H9 (cell line): ENCODE results near the gene BTN3A1. TPM values are rescaled to one million over a fixed set of nuclear protein-coding genes. Genes with fewer than 3 reads are reported as not detected.

ENCODE experiments used
- DNase-seq: peaks from one replicate; pipeline ENCODE4 v3.0.0-alpha.2; 2017
- H2AFZ ChIP-seq: one replicate; pipeline ENCODE4 v1.6.1; 2013; ENCODE audit warnings: mild to moderate bottlenecking, low read length, control low read depth, moderate library complexity
- H2AK5ac ChIP-seq: 2 replicates; pipeline ENCODE4 v1.6.1; 2013; ENCODE audit warnings: low read length, control low read depth, mixed read lengths; ENCODE audit not compliant: insufficient read length
- H2BK120ac ChIP-seq: one replicate; pipeline ENCODE4 v1.6.1; 2013; ENCODE audit warnings: low read depth, mild to moderate bottlenecking, low read length, control low read depth, inconsistent platforms; ENCODE audit not compliant: poor library complexity, severe bottlenecking
- H2BK12ac ChIP-seq: 2 replicates; pipeline ENCODE4 v1.6.1; 2013; ENCODE audit warnings: low read length, control low read depth, mixed read lengths, low read depth; ENCODE audit not compliant: insufficient read length
- H2BK15ac ChIP-seq: 2 replicates; pipeline ENCODE4 v1.6.1; 2013; ENCODE audit warnings: low read depth, low read length, control low read depth
- H2BK20ac ChIP-seq: one replicate; pipeline ENCODE4 v1.6.1; 2013; ENCODE audit warnings: low read depth, mild to moderate bottlenecking, low read length, control low read depth, inconsistent platforms; ENCODE audit not compliant: poor library complexity, severe bottlenecking
- H2BK5ac ChIP-seq: 2 replicates; pipeline ENCODE4 v1.6.1; 2013; ENCODE audit warnings: low read length, control low read depth, mixed read lengths; ENCODE audit not compliant: insufficient read length
- H3K14ac ChIP-seq: 2 replicates; pipeline ENCODE4 v1.6.1; 2013; ENCODE audit warnings: low read length, control low read depth; ENCODE audit not compliant: insufficient read depth
- H3K18ac ChIP-seq: 2 replicates; pipeline ENCODE4 v1.6.1; 2013; ENCODE audit warnings: low read depth, mild to moderate bottlenecking, mixed read lengths, low read length, control low read depth; ENCODE audit not compliant: insufficient read length
- H3K23ac ChIP-seq: 2 replicates; pipeline ENCODE4 v1.6.1; 2013; ENCODE audit warnings: low read length, control low read depth, mixed read lengths, low read depth; ENCODE audit not compliant: insufficient read length
- H3K23me2 ChIP-seq: 2 replicates; pipeline ENCODE4 v1.6.1; 2013; ENCODE audit warnings: low read depth, mild to moderate bottlenecking, mixed read lengths, low read length, control low read depth; ENCODE audit not compliant: insufficient read length, poor library complexity, severe bottlenecking
- H3K27ac ChIP-seq: 2 replicates; pipeline ENCODE4 v1.5.1; 2013; ENCODE audit warnings: low read length, control low read depth, mixed read lengths, low read depth; ENCODE audit not compliant: insufficient read length
- H3K27me3 ChIP-seq: 2 replicates; pipeline ENCODE4 v1.6.1; 2013; ENCODE audit warnings: low read length, control low read depth, inconsistent platforms; ENCODE audit not compliant: insufficient read depth
- H3K4ac ChIP-seq: 2 replicates; pipeline ENCODE4 v1.6.1; 2013; ENCODE audit warnings: low read depth, mild to moderate bottlenecking, control low read depth, inconsistent platforms, low read length, moderate library complexity
- H3K4me1 ChIP-seq: 2 replicates; pipeline ENCODE4 v1.6.1; 2013; ENCODE audit warnings: low read length, control low read depth, inconsistent platforms; ENCODE audit not compliant: insufficient read depth
- H3K4me2 ChIP-seq: 2 replicates; pipeline ENCODE4 v1.6.1; 2013; ENCODE audit warnings: low read length, control low read depth, mixed read lengths; ENCODE audit not compliant: insufficient read length, insufficient read depth
- H3K56ac ChIP-seq: 2 replicates; pipeline ENCODE4 v1.6.1; 2013; ENCODE audit warnings: low read depth, mild to moderate bottlenecking, mixed read lengths, low read length, control low read depth; ENCODE audit not compliant: insufficient read length
- H3K79me1 ChIP-seq: 2 replicates; pipeline ENCODE4 v1.6.1; 2013; ENCODE audit warnings: low read depth, mild to moderate bottlenecking, moderate library complexity, low read length, control low read depth, inconsistent platforms; ENCODE audit not compliant: insufficient read depth, poor library complexity, severe bottlenecking
- H3K79me2 ChIP-seq: 2 replicates; pipeline ENCODE4 v1.6.1; 2013; ENCODE audit warnings: low read length, control low read depth, inconsistent platforms; ENCODE audit not compliant: insufficient read depth
- H3K9ac ChIP-seq: 2 replicates; pipeline ENCODE4 v1.6.1; 2013; ENCODE audit warnings: low read length, control low read depth, mixed read lengths; ENCODE audit not compliant: insufficient read length; ENCODE audit errors: extremely low read depth
- H3K9me3 ChIP-seq: one replicate; pipeline ENCODE4 v1.6.1; 2013; ENCODE audit warnings: low read depth, low read length, inconsistent platforms; ENCODE audit not compliant: control insufficient read depth
- H3T11ph ChIP-seq: one replicate; pipeline ENCODE4 v1.6.1; 2013; ENCODE audit warnings: mild to moderate bottlenecking, low read length, control low read depth, inconsistent platforms
- H4K20me1 ChIP-seq: one replicate; pipeline ENCODE4 v1.6.1; 2013; ENCODE audit not compliant: control insufficient read depth, insufficient read length, insufficient read depth
- H4K5ac ChIP-seq: 2 replicates; pipeline ENCODE4 v1.6.1; 2013; ENCODE audit warnings: low read depth, mild to moderate bottlenecking, mixed read lengths, low read length, control low read depth; ENCODE audit not compliant: insufficient read length
- H4K8ac ChIP-seq: replicated peaks from 2 replicates; pipeline ENCODE4 v1.6.1; 2013; ENCODE audit warnings: low read length, control low read depth, mixed read lengths, low read depth; ENCODE audit not compliant: insufficient read length
- H4K91ac ChIP-seq: 2 replicates; pipeline ENCODE4 v1.6.1; 2013; ENCODE audit warnings: low read depth, mild to moderate bottlenecking, moderate library complexity, mixed read lengths, low read length, control low read depth; ENCODE audit not compliant: insufficient read length
- H3K27ac Mint-ChIP-seq, 3 experiments: 2 replicates in 2 of 3; 3 replicates in 1 of 3; pipeline ENCODE4 v1.8.0; 2020 to 2021; ENCODE audit warnings: mixed read lengths in 3 of 3, mild to moderate bottlenecking in 1 of 3, moderate library complexity in 1 of 3
- H3K27me3 Mint-ChIP-seq: 2 replicates; pipeline ENCODE4 v1.8.0; 2021; ENCODE audit warnings: low read depth, mild to moderate bottlenecking, moderate library complexity, mixed read lengths
- H3K36me3 Mint-ChIP-seq, 3 experiments: 2 replicates in 2 of 3; 3 replicates in 1 of 3; pipeline ENCODE4 v1.8.0; 2020 to 2021; ENCODE audit warnings: low read depth in 3 of 3, mixed read lengths in 3 of 3; ENCODE audit not compliant: insufficient read depth in 1 of 3
- H3K4me1 Mint-ChIP-seq, 2 experiments: 2 replicates each; pipeline ENCODE4 v1.8.0; 2020; ENCODE audit warnings: mixed read lengths in 2 of 2
- H3K4me3 Mint-ChIP-seq, 2 experiments: 2 replicates in 1 of 2; 3 replicates in 1 of 2; pipeline ENCODE4 v1.8.0; 2020 to 2021; ENCODE audit warnings: mild to moderate bottlenecking in 2 of 2, mixed read lengths in 2 of 2, moderate library complexity in 1 of 2
- H3K9me3 Mint-ChIP-seq, 2 experiments: 2 replicates in 1 of 2; 3 replicates in 1 of 2; pipeline ENCODE4 v1.8.0; 2020; ENCODE audit warnings: mild to moderate bottlenecking in 2 of 2, mixed read lengths in 2 of 2, moderate library complexity in 1 of 2
- WGBS: extraction: QIAGEN DNeasy Blood & Tissue Kit; methylation state at CpG from one replicate; pipeline ENCODE4 v1.1.7; 2013; ENCODE audit warnings: missing lambda C conversion rate, low lambda C conversion rate, mixed read lengths; ENCODE audit not compliant: insufficient read length; ENCODE audit errors: extremely low coverage; 5-methylcytosine and 5-hydroxymethylcytosine counted together
- total RNA-seq: library from RNA; stranded (reverse); gene quantifications from 2 replicates; pipeline ENCODE4 v1.2.1, GENCODE V29; 2021
- TF ChIP-seq, protein P1 (sequence below): fragments of 200-600 bp; sonication (generic); conservative IDR thresholded peaks from 3 replicates; pipeline ENCODE4 v1.8.0; 2021; ENCODE audit warnings: antibody characterized with exemption, mild to moderate bottlenecking

The BTN3A1 gene
- total RNA-seq, 1 experiment from 2014 or later: 2.5 TPM

DNA sequence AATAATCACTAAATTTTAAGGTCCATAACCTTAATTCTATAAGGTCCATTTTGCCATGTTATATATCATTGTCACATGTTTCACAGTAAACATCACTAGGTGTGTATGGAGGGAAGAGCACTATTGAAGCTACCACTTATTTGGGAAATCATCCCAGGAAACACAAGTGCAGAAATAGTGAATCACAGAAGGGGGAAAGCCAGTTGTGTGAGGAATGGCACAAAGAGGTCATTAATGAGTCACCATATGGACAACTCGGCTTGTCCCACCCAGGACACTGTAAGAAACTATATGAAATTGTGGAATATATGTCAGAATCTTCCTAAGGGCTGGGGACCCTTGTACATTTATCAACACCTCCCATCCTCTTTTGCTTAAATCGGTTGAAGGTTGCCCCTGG is 13.7 kb downstream of the BTN3A1 start:
- Histone ChIP-seq H3K79me2 (no peaks in the 10 kb centered on the region), H4K91ac (no peak overlapping the region), H4K5ac (no peak overlapping the region), H3K56ac (no peak overlapping the region), H3K9ac (no peak overlapping the region), H4K8ac (no peak overlapping the region), H3K27me3 (no peaks in the 10 kb centered on the region), H3K23ac (no peak overlapping the region), H2BK120ac (no peak overlapping the region), H2BK15ac (no peak overlapping the region), H3K4me1 (no peaks in the 10 kb centered on the region), H3K4me2 (no peak overlapping the region), H3K4ac (no peak overlapping the region), H2AFZ (no peak overlapping the region), H3T11ph (no peak overlapping the region), H3K23me2 (peaks cover 2% of the 10 kb centered on the region), H2BK5ac (no peak overlapping the region), H2AK5ac (no peak overlapping the region), H3K14ac (no peak overlapping the region), H2BK12ac (no peak overlapping the region), H3K9me3 (no peaks in the 10 kb centered on the region), H3K18ac (no peak overlapping the region), H4K20me1 (no peaks in the 10 kb centered on the region), H2BK20ac (no peak overlapping the region), H3K79me1 (no peaks in the 10 kb centered on the region), H3K27ac (no peak overlapping the region)
- Mint-ChIP-seq H3K4me1 (peaks cover 8% of the 10 kb centered on the region in 2 experiments), H3K27ac (no peak overlapping the region), H3K4me3 (no peak overlapping the region), H3K9me3 (peaks cover 15 to 23% of the 10 kb centered on the region in 2 experiments), H3K27me3 (peaks cover 10% of the 10 kb centered on the region), H3K36me3 (peaks cover 0 to 9% (median 2%) of the 10 kb centered on the region in 3 experiments; a peak in 5 of 7 replicates)
- no peak for DNase-seq
- TF ChIP-seq, protein P1, sequence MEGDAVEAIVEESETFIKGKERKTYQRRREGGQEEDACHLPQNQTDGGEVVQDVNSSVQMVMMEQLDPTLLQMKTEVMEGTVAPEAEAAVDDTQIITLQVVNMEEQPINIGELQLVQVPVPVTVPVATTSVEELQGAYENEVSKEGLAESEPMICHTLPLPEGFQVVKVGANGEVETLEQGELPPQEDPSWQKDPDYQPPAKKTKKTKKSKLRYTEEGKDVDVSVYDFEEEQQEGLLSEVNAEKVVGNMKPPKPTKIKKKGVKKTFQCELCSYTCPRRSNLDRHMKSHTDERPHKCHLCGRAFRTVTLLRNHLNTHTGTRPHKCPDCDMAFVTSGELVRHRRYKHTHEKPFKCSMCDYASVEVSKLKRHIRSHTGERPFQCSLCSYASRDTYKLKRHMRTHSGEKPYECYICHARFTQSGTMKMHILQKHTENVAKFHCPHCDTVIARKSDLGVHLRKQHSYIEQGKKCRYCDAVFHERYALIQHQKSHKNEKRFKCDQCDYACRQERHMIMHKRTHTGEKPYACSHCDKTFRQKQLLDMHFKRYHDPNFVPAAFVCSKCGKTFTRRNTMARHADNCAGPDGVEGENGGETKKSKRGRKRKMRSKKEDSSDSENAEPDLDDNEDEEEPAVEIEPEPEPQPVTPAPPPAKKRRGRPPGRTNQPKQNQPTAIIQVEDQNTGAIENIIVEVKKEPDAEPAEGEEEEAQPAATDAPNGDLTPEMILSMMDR: no peak
- WGBS: no CpG with 5 or more reads among the region's 2 CpGs
